PC-9 (cell line): ENCODE measurements around the gene PLEKHA5. TPM values are rescaled to one million over a fixed set of nuclear protein-coding genes. Genes with fewer than 3 reads are reported as not detected.

Experiments
- BruUV-seq: library from RNA; stranded (reverse); fragments of 400-500 nt; replicated peaks from 2 replicates; lab custom pipeline; 2021; lab: Mats Ljungman, UMichigan
- CTCF ChIA-PET: fragments of 300-600 bp; sonication (Branson Sonifier 250); formaldehyde crosslinking; loops from one replicate; lab custom pipeline; 2022; ENCODE audit warnings: antibody characterized with exemption; lab: Charles Lee
- POLR2A ChIA-PET: fragments of 300-600 bp; sonication (Branson Sonifier 250); formaldehyde crosslinking; loops from one replicate; lab custom pipeline; 2022; ENCODE audit warnings: antibody characterized with exemption; ENCODE audit not compliant: unreplicated experiment; lab: Charles Lee
- DNase-seq, 2 experiments: peaks; one replicate each; pipeline versions ENCODE4 v3.0.0 to v3.0.0-alpha.2; 2015 to 2022; ENCODE audit warnings: mixed read lengths in 1 of 2
- H2AFZ ChIP-seq: fragments of 200-600 bp; sonication (generic); 2 replicates; pipeline ENCODE4 v1.8.1; 2017; ENCODE audit warnings: antibody characterized with exemption
- H3F3A ChIP-seq: fragments of 200-600 bp; sonication (generic); 2 replicates; pipeline ENCODE4 v1.8.1; 2017; ENCODE audit warnings: antibody characterized with exemption, mild to moderate bottlenecking, low read depth; ENCODE audit not compliant: insufficient read depth
- H3K27ac ChIP-seq: fragments of 200-600 bp; sonication (generic); 2 replicates; pipeline ENCODE4 v1.6.1; 2016; ENCODE audit warnings: mixed run types
- H3K27me3 ChIP-seq: fragments of 200-600 bp; sonication (generic); 2 replicates; pipeline ENCODE4 v1.6.1; 2016; ENCODE audit warnings: low read depth, mixed run types; ENCODE audit not compliant: insufficient read depth
- H3K36me3 ChIP-seq: fragments of 200-600 bp; sonication (generic); 2 replicates; pipeline ENCODE4 v1.6.1; 2016; ENCODE audit warnings: low read depth, mixed run types
- H3K4me1 ChIP-seq: fragments of 200-600 bp; sonication (generic); replicated peaks from 2 replicates; pipeline ENCODE4 v1.6.1; 2016; ENCODE audit warnings: mixed run types; ENCODE audit not compliant: insufficient read depth
- H3K4me2 ChIP-seq: fragments of 200-600 bp; sonication (generic); 2 replicates; pipeline ENCODE4 v1.6.1; 2017; ENCODE audit warnings: mixed run types
- H3K4me3 ChIP-seq: fragments of 200-600 bp; sonication (generic); 2 replicates; pipeline ENCODE4 v1.6.1; 2016; ENCODE audit warnings: mixed run types
- H3K79me2 ChIP-seq: fragments of 200-600 bp; sonication (generic); 2 replicates; pipeline ENCODE4 v1.6.1; 2017; ENCODE audit warnings: low read depth, mixed run types
- H3K9me2 ChIP-seq: fragments of 200-600 bp; sonication (generic); 2 replicates; pipeline ENCODE4 v1.8.1; 2017; ENCODE audit warnings: mild to moderate bottlenecking; ENCODE audit not compliant: insufficient read depth
- H3K9me3 ChIP-seq: fragments of 200-600 bp; sonication (generic); 2 replicates; pipeline ENCODE4 v1.8.1; 2016; ENCODE audit warnings: low read depth; ENCODE audit not compliant: insufficient read depth
- H4K20me1 ChIP-seq: fragments of 200-600 bp; sonication (generic); 2 replicates; pipeline ENCODE4 v1.8.1; 2017; ENCODE audit not compliant: insufficient read depth
- EZH2 ChIP-seq: fragments of 200-600 bp; sonication (generic); IDR thresholded peaks from 2 replicates; pipeline ENCODE4 v1.8.0; 2017; ENCODE audit warnings: antibody characterized with exemption, low read depth
- intact Hi-C: fragments of 100-400 bp; cut with micrococcal nuclease; formaldehyde crosslinking; loops from one replicate; pipeline ENCODE4 v1.10.0; 2022; ENCODE audit not compliant: unreplicated experiment
- total RNA-seq: library from RNA; stranded (reverse); gene quantifications from 2 replicates; pipeline ENCODE4 v1.2.3, GENCODE V29; 2021
- TF ChIP-seq, protein P1 (sequence below): fragments of 200-600 bp; sonication (generic); conservative IDR thresholded peaks from 2 replicates; pipeline ENCODE4 v1.6.1; 2017; ENCODE audit warnings: mixed run types, antibody characterized with exemption, mild to moderate bottlenecking, moderate library complexity

Gene PLEKHA5
- total RNA-seq, 1 experiment from 2014 or later, result 54.1 TPM

DNA sequence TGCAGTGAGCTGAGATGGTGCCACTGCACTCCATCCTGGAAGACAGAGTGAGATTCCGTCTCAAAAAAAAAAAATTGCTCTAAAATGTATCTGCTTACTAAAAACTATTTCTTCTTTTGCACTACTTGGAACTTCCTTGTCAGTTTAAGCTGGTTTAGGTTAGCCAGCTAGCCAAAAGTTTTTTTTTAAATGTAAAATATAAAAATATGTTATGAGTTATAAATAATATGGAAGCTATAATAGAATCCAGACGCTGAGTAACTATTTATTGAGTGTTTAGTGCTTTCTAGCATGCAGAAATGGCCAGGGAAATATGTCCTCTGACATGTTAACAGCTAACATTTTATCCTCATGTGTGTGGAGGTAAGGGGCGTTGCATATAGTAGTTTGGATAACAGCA, 85.6 kb downstream of the PLEKHA5 start:
- no peaks in the 10 kb centered on the region for H3K36me3 ChIP-seq
- H3K4me2 ChIP-seq, result no peak overlapping the region
- H4K20me1 ChIP-seq, result no peaks in the 10 kb centered on the region; the same call in 1 of the 2 replicates
- intact Hi-C loops, result no loop called here
- POLR2A ChIA-PET, result interaction anchor here (0.7 kb wide), 1 partner anchor 107 kb away, joined by 3 read pairs; no protein-coding TSS in a partner anchor
- H3K4me1 ChIP-seq, result no peaks in the 10 kb centered on the region
- no peak overlapping the region for H3K27ac ChIP-seq
- no peaks in the 10 kb centered on the region for H3K79me2 ChIP-seq
- no peaks in the 10 kb centered on the region for H3K27me3 ChIP-seq
- CTCF ChIA-PET, result no interaction called here
- no peak overlapping the region for H2AFZ ChIP-seq
- BruUV-seq, result no TSS peak
- DNase-seq, result no peak
- H3K9me2 ChIP-seq, result no peaks in the 10 kb centered on the region
- H3K4me3 ChIP-seq, result no peak overlapping the region
- no peaks in the 10 kb centered on the region for H3K9me3 ChIP-seq
- TF ChIP-seq, protein P1, sequence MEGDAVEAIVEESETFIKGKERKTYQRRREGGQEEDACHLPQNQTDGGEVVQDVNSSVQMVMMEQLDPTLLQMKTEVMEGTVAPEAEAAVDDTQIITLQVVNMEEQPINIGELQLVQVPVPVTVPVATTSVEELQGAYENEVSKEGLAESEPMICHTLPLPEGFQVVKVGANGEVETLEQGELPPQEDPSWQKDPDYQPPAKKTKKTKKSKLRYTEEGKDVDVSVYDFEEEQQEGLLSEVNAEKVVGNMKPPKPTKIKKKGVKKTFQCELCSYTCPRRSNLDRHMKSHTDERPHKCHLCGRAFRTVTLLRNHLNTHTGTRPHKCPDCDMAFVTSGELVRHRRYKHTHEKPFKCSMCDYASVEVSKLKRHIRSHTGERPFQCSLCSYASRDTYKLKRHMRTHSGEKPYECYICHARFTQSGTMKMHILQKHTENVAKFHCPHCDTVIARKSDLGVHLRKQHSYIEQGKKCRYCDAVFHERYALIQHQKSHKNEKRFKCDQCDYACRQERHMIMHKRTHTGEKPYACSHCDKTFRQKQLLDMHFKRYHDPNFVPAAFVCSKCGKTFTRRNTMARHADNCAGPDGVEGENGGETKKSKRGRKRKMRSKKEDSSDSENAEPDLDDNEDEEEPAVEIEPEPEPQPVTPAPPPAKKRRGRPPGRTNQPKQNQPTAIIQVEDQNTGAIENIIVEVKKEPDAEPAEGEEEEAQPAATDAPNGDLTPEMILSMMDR, result no peak
- TF ChIP-seq EZH2, result no peak
- peaks cover under 1% of the 10 kb centered on the region; the same call in 1 of the 2 replicates for H3F3A ChIP-seq

DNA sequence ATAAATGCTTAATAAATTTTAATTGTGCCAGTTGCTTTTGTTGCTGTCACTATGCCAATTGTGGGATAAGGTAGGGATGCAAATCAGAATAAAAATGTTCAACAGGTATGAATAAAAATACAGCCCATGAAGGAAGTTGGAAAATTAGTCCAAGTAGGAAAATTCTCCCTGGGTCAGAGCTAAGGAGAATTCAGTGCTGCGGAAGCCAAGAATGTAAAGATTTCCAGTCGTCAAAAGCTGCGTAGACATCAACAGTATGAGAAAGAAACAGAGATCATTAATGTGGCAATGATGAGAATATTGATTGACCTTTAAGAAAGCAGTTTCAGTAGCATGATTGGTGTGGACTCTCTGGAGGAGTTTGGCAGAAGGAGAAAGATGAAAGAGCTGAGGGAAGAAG, 87.9 kb downstream of the PLEKHA5 start:
- Histone ChIP-seq H3K4me3 (no peak overlapping the region), H3K27ac (no peak overlapping the region), H4K20me1 (no peaks in the 10 kb centered on the region; the same call in 1 of the 2 replicates), H3K79me2 (no peaks in the 10 kb centered on the region), H3K36me3 (no peaks in the 10 kb centered on the region), H3K9me3 (no peaks in the 10 kb centered on the region), H3K9me2 (no peaks in the 10 kb centered on the region), H3K4me2 (no peak overlapping the region), H3K27me3 (no peaks in the 10 kb centered on the region), H3K4me1 (no peaks in the 10 kb centered on the region), H3F3A (peaks cover 6% of the 10 kb centered on the region), H2AFZ (no peak overlapping the region)
- ChIA-PET POLR2A (no interaction called here), CTCF (no interaction called here)
- no peak for TF ChIP-seq EZH2
- TF ChIP-seq, protein P1, result no peak
- intact Hi-C loops, result no loop called here
- no TSS peak for BruUV-seq
- no peak for DNase-seq

DNA sequence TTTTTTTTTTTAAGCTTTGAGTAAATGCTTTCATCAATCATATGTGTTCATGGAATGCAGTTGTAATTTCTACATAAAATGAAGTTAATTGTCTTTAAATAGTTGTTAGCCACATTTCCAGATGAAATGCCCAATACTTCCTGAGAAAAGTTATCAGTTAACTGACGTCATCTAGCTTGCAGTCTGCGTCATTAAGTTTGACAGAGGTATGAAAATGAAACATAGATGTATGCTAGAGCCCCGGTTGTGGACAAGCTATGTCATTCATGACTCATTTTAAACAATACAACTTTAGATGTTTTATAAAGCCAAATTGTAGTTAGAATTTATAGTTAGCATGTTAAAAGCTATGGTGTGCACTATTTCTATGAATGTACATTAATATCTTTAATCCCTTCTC, 90.7 kb downstream of the PLEKHA5 start:
- no peak overlapping the region for H2AFZ ChIP-seq
- no peak for TF ChIP-seq EZH2
- TF ChIP-seq, protein P1, result no peak
- H3K9me2 ChIP-seq, result no peaks in the 10 kb centered on the region
- peaks cover 6% of the 10 kb centered on the region; the same call in 1 of the 2 replicates for H3F3A ChIP-seq
- no peaks in the 10 kb centered on the region for H3K79me2 ChIP-seq
- no peak for DNase-seq
- H3K4me1 ChIP-seq, result no peaks in the 10 kb centered on the region
- H3K36me3 ChIP-seq, result no peaks in the 10 kb centered on the region
- POLR2A ChIA-PET, result interaction anchor here (0.5 to 0.6 kb wide), 2 partner anchors 752 to 959 kb away, joined by 3 to 6 read pairs; partner anchors contain the start of gene PIK3C2G
- no peak overlapping the region for H3K4me2 ChIP-seq
- H3K27me3 ChIP-seq, result no peaks in the 10 kb centered on the region
- no peak overlapping the region for H3K4me3 ChIP-seq
- CTCF ChIA-PET, result no interaction called here
- H3K9me3 ChIP-seq, result no peaks in the 10 kb centered on the region
- BruUV-seq, result no TSS peak
- intact Hi-C loops, result no loop called here
- no peaks in the 10 kb centered on the region; the same call in 1 of the 2 replicates for H4K20me1 ChIP-seq
- H3K27ac ChIP-seq, result no peak overlapping the region
